ENCODE data around the gene ABLIM2.
"Not testable (repeated sequence)": the region's sequence is repeated elsewhere in the genome, so short reads cannot be mapped to it uniquely, and the experiment has no call there.

The ABLIM2 gene

GRCh38 chr4:7962609-7963508, 195.8 kb downstream of the ABLIM2 start:
- no peak for DNase-seq (ENCODE audit: low spot score)

DNA sequence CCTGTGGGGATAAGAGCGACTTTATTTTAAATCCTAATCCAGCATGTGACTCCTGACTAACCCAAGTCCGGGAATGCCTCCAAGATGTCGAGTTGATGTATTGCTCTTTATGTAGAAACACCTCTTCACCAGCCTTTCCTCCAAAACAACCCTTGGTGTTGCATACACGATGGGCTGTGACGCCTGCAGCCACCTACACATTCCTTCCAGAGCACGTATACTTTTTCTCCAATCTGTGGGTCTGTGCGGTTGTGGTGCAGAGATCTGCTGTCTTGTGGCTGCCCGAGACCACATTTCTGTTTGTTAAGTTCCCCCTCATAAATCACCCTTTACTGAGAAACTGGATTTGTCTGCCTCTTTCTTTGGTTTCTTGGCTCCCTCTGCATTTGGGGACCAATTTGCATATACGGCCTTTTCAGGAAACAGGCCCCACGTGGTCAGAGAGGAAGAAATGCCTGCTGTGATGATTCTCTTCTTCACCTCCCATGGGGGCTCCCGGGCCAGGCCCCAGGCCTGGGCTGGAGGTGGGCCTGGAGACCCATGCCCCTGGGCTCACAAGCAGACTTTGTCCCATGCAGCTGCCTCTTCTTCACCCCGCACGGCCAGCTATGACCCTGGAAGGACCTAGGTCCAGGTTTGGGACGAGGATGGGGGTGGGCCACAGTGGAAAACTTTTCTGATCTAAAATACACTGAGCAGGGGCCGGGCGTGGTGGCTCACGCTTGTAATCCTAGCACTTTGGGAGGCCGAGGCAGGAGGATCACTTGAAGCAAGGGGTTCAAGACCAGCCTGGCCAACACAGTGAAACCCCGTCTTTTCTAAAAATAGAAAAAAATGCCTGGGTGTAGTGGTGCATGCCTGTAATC, 197.6 kb downstream of the ABLIM2 start:
- DNase-seq (ENCODE audit: low spot score) = peak; percentile 73

DNA sequence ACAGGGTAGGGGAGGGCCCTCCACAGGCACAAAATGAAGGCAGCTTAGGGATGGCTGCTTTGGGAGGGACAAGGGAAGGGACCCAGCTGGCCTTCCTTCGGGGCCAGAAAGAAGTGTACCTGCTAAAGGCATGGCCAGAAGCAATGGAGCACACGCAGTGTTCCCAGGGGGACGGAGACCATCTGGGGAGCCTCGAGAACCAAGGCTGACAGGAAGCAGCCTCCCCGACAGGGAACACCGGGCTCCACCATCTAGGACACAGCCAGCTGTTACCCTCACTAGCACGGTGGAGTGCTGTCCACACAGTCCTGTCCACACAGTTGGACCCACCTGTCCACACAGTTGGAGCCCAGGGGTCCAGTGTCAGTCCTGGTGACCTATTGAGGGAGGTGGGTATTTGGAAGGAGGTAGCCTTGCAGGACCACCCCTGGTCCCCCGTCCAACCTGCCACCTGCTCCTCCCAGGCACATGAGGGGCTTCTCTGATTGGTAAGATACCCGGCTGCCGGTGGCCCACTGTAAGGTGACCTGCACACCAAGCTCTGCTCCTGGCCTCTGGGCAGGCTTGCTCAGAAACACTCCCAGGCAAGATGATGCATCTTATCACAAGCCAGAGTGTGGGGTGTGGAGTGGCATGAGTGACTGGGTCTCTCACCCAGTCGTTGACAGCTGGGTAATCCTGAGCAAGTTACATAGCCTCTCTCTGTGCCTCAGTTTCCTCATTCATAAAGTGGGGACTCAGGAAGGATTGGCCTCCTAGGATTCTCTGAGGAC, 198.4 kb downstream of the ABLIM2 start:
- no peak for DNase-seq (ENCODE audit: low spot score)

DNA sequence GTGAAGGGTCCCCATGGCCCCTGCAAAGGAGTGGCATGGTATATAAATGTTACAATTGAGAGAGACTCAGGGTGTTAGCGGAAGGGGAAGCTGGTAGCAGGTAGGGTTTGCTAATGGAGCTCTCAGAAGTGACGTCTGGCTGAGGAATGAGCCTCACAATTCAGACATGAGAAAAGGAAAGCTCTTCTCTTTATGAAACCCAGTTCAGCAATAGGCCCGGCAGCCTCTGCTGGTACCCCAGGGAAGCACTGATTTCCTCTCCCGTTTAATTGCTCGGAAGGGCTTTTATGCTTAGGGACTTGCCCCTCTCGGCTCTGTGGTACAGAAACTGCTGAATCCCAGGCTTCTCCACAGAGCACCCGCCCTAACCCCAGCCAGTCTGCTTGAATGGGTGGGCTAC, 199.5 kb downstream of the ABLIM2 start:
- no peak for DNase-seq (ENCODE audit: low spot score)

GRCh38 chr4:7956934-7957656, 201.5 kb downstream of the ABLIM2 start:
- DNase-seq (ENCODE audit: low spot score) = no peak

GRCh38 chr4:7956270-7956808, 202.3 kb downstream of the ABLIM2 start:
- no peak for DNase-seq (ENCODE audit: low spot score)

GRCh38 chr4:7955393-7955792, 203.2 kb downstream of the ABLIM2 start:
- no peak for DNase-seq (ENCODE audit: low spot score)

- no peak for DNase-seq (ENCODE audit: low spot score)
Measured at GRCh38 chr4:7952615-7953014, 206.0 kb downstream of the ABLIM2 start.

GRCh38 chr4:7950301-7951092, 208.1 kb downstream of the ABLIM2 start:
- DNase-seq (ENCODE audit: low spot score) = no peak

DNA sequence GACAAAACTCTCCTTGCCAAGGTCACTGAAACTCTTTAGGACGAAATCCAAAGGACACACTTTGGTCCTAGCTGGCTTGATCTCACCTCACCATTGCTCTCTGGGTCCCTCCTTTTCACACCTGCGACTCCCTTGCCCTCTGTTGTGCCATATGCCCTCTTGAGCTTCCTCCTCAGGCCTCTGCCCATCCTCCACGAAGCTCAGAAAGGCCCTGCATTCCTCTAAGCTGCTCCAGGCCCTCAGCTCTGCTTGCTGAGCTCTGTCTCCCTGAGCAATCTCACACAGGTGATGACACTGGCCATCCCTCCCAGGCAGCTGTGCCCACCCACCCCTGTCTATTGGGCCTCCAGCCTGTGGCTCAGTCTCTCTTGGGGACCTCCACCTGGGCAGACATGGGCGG, 208.9 kb downstream of the ABLIM2 start:
- DNase-seq (ENCODE audit: low spot score) = no peak

DNA sequence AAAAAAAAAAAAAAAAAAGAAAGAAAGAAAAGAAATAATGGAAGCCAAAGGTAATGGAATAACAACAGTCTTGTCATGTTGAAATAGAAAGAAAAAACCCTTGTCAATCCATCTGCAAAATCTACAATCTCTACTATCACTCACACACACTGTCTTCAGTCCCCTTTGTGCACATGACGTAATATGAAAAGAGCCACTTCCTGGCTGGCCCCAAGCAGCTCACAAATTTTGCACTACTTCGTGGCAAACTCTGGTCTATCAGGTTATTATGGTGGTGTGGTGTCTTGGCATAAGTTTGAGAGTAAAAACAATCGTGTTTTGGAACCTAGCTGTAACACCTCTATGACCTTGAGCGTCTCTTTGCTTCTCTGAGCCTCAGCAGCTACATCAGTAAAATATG, 210.7 kb downstream of the ABLIM2 start:
- no peak for DNase-seq (ENCODE audit: low spot score)

DNA sequence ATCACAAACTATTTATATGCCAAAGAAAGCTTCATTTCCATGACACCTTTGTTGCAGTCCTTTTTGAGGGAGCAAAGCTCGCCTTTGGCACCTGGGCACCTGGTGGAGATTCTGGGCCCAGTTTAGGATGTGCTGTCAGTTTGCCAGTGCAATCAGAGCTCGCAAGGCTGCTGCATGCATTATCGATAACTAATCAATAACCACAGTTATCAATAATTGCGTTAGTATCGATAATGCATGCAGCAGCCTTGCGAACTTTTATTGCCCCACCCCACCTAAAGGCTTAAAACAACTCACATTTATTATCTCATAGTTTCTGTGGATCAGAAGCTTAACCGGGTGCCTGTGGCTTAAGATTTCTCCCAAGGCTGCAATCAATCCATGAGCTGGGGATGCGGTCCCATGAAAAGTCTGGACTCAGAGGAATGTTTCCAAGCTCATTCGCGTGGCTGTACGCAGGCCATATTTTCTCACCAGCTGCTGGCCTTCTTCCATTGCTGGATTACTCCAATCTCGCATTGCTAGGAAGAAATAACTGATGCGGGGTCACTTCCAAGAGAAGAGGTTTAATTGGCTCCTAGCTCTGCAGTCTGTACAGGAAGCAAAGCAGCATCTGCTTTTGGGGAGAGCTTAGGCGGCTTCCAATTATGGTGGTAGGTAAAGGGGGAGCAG, 212.8 kb downstream of the ABLIM2 start:
- DNase-seq (ENCODE audit: low spot score) = no peak

DNA sequence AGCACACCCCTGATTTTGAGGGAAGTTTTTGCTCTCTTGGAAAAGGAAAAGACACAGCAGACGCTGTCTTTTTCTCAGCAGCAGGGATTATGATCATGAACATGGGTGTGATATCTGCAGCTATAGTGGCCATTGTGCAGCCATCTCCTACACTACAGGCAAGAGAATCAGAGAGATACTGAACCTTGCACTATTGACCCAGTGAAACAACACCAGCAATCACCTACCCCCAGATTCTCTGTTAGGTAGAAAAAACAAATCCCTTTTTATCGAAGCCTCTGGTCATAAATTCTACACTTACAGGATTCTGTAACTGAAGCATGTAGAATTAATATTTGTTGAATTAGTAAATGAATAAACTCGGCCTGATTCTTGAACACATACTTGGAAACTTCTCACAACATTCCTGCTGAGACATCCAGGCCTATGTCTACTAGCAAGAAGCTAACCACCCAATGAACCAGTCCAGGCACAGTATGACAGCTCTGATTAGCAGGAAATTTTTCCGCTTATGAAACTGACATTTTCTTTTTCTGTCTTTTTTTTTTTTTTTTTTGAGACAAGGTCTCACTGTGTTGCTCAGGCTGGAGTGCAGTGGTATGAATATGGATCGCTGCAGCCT, 213.9 kb downstream of the ABLIM2 start:
- DNase-seq (ENCODE audit: low spot score) = no peak

GRCh38 chr4:7943688-7944087, 214.9 kb downstream of the ABLIM2 start:
- DNase-seq (ENCODE audit: low spot score) = not testable (repeated sequence)

DNA sequence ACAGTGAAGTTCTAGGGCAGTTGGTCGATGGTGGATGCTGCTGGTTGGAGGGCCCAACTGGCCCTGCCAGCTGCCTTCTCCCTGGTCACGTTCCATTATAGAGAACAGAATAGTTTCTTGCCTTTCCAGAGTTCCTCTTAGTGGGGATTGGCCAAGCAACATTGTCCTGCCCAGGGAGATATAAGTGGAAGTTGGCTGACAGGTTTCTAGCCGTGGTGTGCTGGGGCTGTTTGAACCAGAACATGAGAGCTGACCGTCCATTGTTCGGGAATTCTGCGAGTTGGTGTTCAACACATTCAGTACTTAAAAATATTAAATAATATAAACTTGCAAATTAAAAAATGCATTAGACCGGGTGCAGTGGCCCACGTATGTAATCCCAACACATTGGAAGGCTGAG, 215.4 kb downstream of the ABLIM2 start:
- no peak for DNase-seq (ENCODE audit: low spot score)

DNA sequence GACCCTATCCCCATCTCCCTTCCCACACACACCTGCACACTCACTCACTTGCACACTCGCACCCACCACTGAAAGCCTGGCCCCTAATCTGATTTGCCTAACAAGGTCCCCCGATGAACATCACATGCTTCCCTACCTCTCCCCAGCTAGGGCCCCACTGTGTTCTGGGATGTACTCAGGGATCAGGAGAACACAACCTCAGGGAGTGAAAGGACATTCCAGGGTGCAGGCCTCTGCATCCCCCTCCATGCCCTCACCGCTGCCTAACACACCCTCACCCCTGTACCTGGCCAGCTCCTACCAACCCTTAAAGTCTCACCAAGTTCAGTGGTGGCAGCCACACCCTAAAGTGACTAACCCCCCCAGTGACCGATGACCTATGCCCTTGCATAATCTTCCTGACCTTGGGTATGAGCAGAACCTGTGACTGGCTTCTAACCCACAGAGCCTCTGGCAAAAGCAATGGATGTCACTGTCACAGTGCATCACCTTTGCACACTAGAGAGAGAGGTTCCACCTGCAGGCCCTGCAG, 216.6 kb downstream of the ABLIM2 start:
- no peak for DNase-seq (ENCODE audit: low spot score)

- no peak for DNase-seq (ENCODE audit: low spot score)
Measured at GRCh38 chr4:7941111-7941964, 217.3 kb downstream of the ABLIM2 start.
